HepG2 (cell line): ENCODE data around the gene CFAP61. TPM values are rescaled to one million over a fixed set of nuclear protein-coding genes. Genes with fewer than 3 reads are reported as not detected.

ENCODE experiments used
- DZIP1 ChIP-seq: sonication (generic); formaldehyde crosslinking; IDR thresholded peaks from 2 replicates; pipeline ENCODE4 v1.5.0; 2020; ENCODE audit warnings: mild to moderate bottlenecking, missing genetic modification reagents
- ESRRA ChIP-seq: sonication (generic); formaldehyde crosslinking; IDR thresholded peaks from 2 replicates; pipeline ENCODE4 v1.5.1; 2020; ENCODE audit warnings: mild to moderate bottlenecking, low read depth, missing genetic modification reagents
- GPN1 ChIP-seq: sonication (generic); formaldehyde crosslinking; IDR thresholded peaks from 2 replicates; pipeline ENCODE4 v1.5.1; 2020; ENCODE audit warnings: missing genetic modification reagents, borderline replicate concordance
- MYNN ChIP-seq: sonication (generic); formaldehyde crosslinking; IDR thresholded peaks from 2 replicates; pipeline ENCODE4 v1.4.0; 2020; ENCODE audit warnings: mild to moderate bottlenecking, low read depth, missing genetic modification reagents
- NFIC ChIP-seq: IDR thresholded peaks from 2 replicates; pipeline ENCODE4 v1.6.1; 2012; ENCODE audit warnings: mild to moderate bottlenecking, low read length, inconsistent platforms
- PLRG1 ChIP-seq: fragments of 450-650 bp; conservative IDR thresholded peaks from 2 replicates; pipeline ENCODE4 v1.6.1; 2016
- POLR2A ChIP-seq, 2 experiments: IDR thresholded peaks; 2 replicates each; pipeline ENCODE4 v1.6.1; 2011; ENCODE audit warnings: low read depth in 2 of 2, low read length in 2 of 2, mild to moderate bottlenecking in 1 of 2, moderate library complexity in 1 of 2; ENCODE audit not compliant: insufficient read depth in 1 of 2
- POLR2AphosphoS5 ChIP-seq: IDR thresholded peaks from 2 replicates; pipeline ENCODE4 v1.6.1; 2012; ENCODE audit warnings: low read depth, low read length
- SIX1 ChIP-seq: sonication (generic); formaldehyde crosslinking; IDR thresholded peaks from 2 replicates; pipeline ENCODE4 v1.4.0; 2020; ENCODE audit warnings: missing genetic modification reagents, borderline replicate concordance
- TOPORS ChIP-seq: sonication (generic); formaldehyde crosslinking; IDR thresholded peaks from 2 replicates; pipeline ENCODE4 v1.8.0; 2023; ENCODE audit warnings: mild to moderate bottlenecking, missing genetic modification reagents
- YEATS4 ChIP-seq: sonication (generic); formaldehyde crosslinking; IDR thresholded peaks from 2 replicates; pipeline ENCODE4 v1.4.0; 2020; ENCODE audit warnings: missing genetic modification reagents, borderline replicate concordance
- ZBTB4 ChIP-seq: sonication (generic); formaldehyde crosslinking; IDR thresholded peaks from 2 replicates; pipeline ENCODE4 v1.4.0; 2020; ENCODE audit warnings: missing genetic modification reagents, mild to moderate bottlenecking, borderline replicate concordance
- ZBTB42 ChIP-seq: sonication (generic); formaldehyde crosslinking; IDR thresholded peaks from 2 replicates; pipeline ENCODE4 v1.5.0; 2020; ENCODE audit warnings: mild to moderate bottlenecking, missing genetic modification reagents
- ZNF496 ChIP-seq: sonication (generic); formaldehyde crosslinking; IDR thresholded peaks from 2 replicates; pipeline ENCODE4 v1.8.1; 2023; ENCODE audit warnings: mild to moderate bottlenecking, moderate library complexity, missing genetic modification reagents; ENCODE audit not compliant: insufficient replicate concordance
- ZNF576 ChIP-seq: sonication (generic); formaldehyde crosslinking; IDR thresholded peaks from 2 replicates; pipeline ENCODE4 v1.4.0; 2020; ENCODE audit warnings: mild to moderate bottlenecking, missing genetic modification reagents
- ZNF660 ChIP-seq: sonication (generic); formaldehyde crosslinking; IDR thresholded peaks from 2 replicates; pipeline ENCODE4 v1.5.1; 2020; ENCODE audit warnings: mild to moderate bottlenecking, low read depth, missing genetic modification reagents, borderline replicate concordance
- ZNF777 ChIP-seq: sonication (generic); formaldehyde crosslinking; IDR thresholded peaks from 2 replicates; pipeline ENCODE4 v1.4.0; 2020; ENCODE audit warnings: missing genetic modification reagents
- ZNF780A ChIP-seq: sonication (generic); formaldehyde crosslinking; IDR thresholded peaks from 2 replicates; pipeline ENCODE4 v1.8.0; 2022; ENCODE audit warnings: mild to moderate bottlenecking, missing genetic modification reagents, moderate library complexity
- polyA plus RNA-seq, 8 experiments: library from polyadenylated mRNA; depleted of rRNA in 3 of 8; stranded (reverse) in 7 of 8; unstranded in 1 of 8; fragments of >200 nt; fragmentation: Illumina TruSeq in 4 of 8; extraction: Trizol in 4 of 8; gene quantifications; 2 replicates each; pipeline versions ENCODE4 v1.2.1 to v1.2.3, GENCODE V29; 2011 to 2016; ENCODE audit warnings: low read depth in 4 of 8, missing spikeins in 1 of 8, mixed read lengths in 1 of 8; ENCODE audit not compliant: insufficient read depth in 1 of 8
- total RNA-seq, 5 experiments: library from RNA; depleted of rRNA; stranded (reverse); fragments of >200 nt; fragmentation: Illumina TruSeq; extraction: Trizol; gene quantifications; 2 replicates each; pipeline ENCODE4 v1.2.3, GENCODE V29; 2016; ENCODE audit warnings: low read depth in 1 of 5
- TF ChIP-seq, protein P1 (sequence below): IDR thresholded peaks from 2 replicates; pipeline ENCODE4 v1.6.1; 2016; ENCODE audit warnings: low read depth, control low read depth
- TF ChIP-seq, protein P2 (sequence below): IDR thresholded peaks from 2 replicates; pipeline ENCODE4 v1.6.1; 2018; ENCODE audit warnings: missing genetic modification reagents, mild to moderate bottlenecking, missing compliant biosample characterization

Gene CFAP61
- total and polyA plus RNA-seq, 2 of the 13 experiments (the other 11 are each of a cell fraction or from before 2014, with no cell fraction given) = 0.27 TPM; not detected in 1

DNA sequence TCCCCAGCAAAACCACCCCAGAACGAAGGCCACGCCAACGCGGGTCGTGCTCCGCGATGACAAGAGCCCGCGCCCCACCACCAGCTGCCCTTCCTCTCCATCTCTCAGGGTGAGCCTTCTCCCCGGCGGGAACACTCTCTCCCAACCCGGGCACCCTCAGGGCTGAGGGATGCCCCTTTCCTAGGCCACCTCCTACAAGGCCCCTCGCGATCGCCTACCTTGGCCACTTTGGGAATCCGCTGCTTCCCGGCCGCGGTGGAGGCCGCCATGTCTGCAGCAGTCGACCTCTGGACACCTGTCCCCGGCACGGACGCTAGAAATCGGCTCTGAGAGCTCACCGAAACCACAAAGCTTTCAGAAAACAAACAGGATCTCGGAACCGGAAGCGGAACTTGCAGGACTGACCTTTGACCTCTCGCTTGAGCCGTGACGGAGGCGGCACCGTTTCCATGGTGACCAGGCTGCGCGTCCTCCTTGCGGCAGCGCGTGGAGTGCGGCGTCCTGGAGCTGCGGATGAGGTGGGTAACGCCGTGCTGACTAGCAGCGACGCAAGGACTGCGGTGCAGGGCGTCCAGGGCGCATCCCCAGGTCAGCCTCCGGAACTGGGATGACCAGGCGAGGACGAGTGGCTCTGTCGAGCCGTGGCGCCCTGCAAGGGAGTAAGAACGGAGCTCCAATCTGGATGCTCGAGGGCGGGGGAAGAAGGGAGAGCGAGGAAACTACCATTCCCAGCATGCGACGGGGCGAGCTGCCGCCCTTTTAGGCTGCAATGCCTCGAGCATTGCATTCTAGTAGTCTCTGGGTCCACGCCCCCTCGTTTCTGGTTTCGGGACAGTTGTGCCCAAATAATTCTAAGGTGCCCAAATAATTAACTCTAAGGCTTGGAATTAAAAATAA lies at the start of gene CFAP61, which contains the start of gene CRNKL1 (continued):
- TF ChIP-seq ZBTB4 (CRISPR knock-in tag) (peak; percentile 96; the same call in 1 of the 2 replicates), ESRRA (CRISPR knock-in tag) (peak; percentile 79), ZNF576 (CRISPR knock-in tag) (no peak; the same call in 1 of the 2 replicates), TOPORS (no peak; the same call in 1 of the 2 replicates), ZNF777 (CRISPR knock-in tag) (peak; percentile 94), NFIC (no peak), ZBTB42 (CRISPR knock-in tag) (no peak), YEATS4 (CRISPR knock-in tag) (peak; percentile 98), ZNF780A (CRISPR knock-in tag) (0 out of 2 replicates have a peak, but pooled peaks have one; percentile 85), GPN1 (CRISPR knock-in tag) (no peak), POLR2AphosphoS5 (peak; percentile 96), PLRG1 (no peak), SIX1 (CRISPR knock-in tag) (peak; percentile 46; the same call in 1 of the 2 replicates), MYNN (CRISPR knock-in tag) (no peak), POLR2A (IDR thresholded peaks at IDR 0.05; ENCODE audit: insufficient read depth in 1 of 2, low read depth in 2 of 2, low read length in 2 of 2) (peak; percentile 96), ZNF496 (CRISPR knock-in tag) (no peak), ZNF660 (no peak), DZIP1 (peak; percentile 84; the same call in 1 of the 2 replicates)
- TF ChIP-seq, protein P1, sequence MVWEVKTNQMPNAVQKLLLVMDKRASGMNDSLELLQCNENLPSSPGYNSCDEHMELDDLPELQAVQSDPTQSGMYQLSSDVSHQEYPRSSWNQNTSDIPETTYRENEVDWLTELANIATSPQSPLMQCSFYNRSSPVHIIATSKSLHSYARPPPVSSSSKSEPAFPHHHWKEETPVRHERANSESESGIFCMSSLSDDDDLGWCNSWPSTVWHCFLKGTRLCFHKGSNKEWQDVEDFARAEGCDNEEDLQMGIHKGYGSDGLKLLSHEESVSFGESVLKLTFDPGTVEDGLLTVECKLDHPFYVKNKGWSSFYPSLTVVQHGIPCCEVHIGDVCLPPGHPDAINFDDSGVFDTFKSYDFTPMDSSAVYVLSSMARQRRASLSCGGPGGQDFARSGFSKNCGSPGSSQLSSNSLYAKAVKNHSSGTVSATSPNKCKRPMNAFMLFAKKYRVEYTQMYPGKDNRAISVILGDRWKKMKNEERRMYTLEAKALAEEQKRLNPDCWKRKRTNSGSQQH = peak; percentile 98
- TF ChIP-seq, protein P2, sequence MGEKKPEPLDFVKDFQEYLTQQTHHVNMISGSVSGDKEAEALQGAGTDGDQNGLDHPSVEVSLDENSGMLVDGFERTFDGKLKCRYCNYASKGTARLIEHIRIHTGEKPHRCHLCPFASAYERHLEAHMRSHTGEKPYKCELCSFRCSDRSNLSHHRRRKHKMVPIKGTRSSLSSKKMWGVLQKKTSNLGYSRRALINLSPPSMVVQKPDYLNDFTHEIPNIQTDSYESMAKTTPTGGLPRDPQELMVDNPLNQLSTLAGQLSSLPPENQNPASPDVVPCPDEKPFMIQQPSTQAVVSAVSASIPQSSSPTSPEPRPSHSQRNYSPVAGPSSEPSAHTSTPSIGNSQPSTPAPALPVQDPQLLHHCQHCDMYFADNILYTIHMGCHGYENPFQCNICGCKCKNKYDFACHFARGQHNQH (CRISPR knock-in tag) = peak; percentile 93
